AG09309 (cell line): Measurements from ENCODE around the gene LRRC1.

Source experiments
- DNase-seq: peaks from one replicate; pipeline ENCODE4 v3.0.0-alpha.2; 2010; ENCODE audit warnings: low read depth
- H3K4me3 ChIP-seq: 2 replicates; pipeline ENCODE4 v1.5.1; 2011; ENCODE audit warnings: mild to moderate bottlenecking, low read depth, low read length, moderate library complexity; ENCODE audit not compliant: control insufficient read depth
- TF ChIP-seq, protein P1 (sequence below): IDR thresholded peaks from 2 replicates; pipeline ENCODE4 v1.5.1; 2011; ENCODE audit warnings: mild to moderate bottlenecking, low read depth, low read length, inconsistent platforms; ENCODE audit not compliant: insufficient read depth, control insufficient read depth; ENCODE audit errors: missing control alignments

Gene LRRC1

GRCh38 chr6:53919881-53920360 lies 125.1 kb downstream of the LRRC1 start:
- no peak for DNase-seq
- TF ChIP-seq, protein P1, sequence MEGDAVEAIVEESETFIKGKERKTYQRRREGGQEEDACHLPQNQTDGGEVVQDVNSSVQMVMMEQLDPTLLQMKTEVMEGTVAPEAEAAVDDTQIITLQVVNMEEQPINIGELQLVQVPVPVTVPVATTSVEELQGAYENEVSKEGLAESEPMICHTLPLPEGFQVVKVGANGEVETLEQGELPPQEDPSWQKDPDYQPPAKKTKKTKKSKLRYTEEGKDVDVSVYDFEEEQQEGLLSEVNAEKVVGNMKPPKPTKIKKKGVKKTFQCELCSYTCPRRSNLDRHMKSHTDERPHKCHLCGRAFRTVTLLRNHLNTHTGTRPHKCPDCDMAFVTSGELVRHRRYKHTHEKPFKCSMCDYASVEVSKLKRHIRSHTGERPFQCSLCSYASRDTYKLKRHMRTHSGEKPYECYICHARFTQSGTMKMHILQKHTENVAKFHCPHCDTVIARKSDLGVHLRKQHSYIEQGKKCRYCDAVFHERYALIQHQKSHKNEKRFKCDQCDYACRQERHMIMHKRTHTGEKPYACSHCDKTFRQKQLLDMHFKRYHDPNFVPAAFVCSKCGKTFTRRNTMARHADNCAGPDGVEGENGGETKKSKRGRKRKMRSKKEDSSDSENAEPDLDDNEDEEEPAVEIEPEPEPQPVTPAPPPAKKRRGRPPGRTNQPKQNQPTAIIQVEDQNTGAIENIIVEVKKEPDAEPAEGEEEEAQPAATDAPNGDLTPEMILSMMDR = no peak
- H3K4me3 ChIP-seq = no peak overlapping the region

GRCh38 chr6:53920881-53921280 lies 126.1 kb downstream of the LRRC1 start:
- TF ChIP-seq, protein P1 = no peak
- no peak overlapping the region for H3K4me3 ChIP-seq
- no peak for DNase-seq

DNA sequence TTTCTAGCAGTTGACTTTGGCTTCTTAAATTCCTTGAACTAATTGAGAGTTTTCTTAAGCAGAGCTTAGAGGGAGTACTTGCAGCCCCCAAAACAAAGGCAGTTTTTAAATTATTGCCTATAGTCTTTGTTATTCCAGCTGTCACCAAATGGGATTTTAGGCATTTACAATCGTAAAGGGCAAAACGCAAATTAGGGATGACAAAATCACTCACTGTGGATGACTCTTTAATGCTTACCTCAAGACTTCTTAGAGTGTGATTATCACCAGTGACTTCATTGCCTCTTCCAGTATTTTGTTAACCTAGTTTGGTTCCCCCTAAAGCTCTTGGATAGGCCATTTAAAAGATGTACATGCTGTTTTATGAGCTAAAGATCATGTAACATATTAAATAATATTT lies 126.8 kb downstream of the LRRC1 start:
- TF ChIP-seq, protein P1 = no peak

GRCh38 chr6:53922539-53922981 lies 127.8 kb downstream of the LRRC1 start:
- H3K4me3 ChIP-seq = no peak overlapping the region
- TF ChIP-seq, protein P1 = no peak
- DNase-seq = no peak

More for the DNA sequence above, 126.8 kb downstream of the LRRC1 start:
- DNase-seq = no peak
- no peak overlapping the region for H3K4me3 ChIP-seq

- TF ChIP-seq, protein P1 = no peak
- no peak overlapping the region for H3K4me3 ChIP-seq
- DNase-seq = no peak
These were observed 129.5 kb downstream of the LRRC1 start for GRCh38 chr6:53924277-53924676.

DNA sequence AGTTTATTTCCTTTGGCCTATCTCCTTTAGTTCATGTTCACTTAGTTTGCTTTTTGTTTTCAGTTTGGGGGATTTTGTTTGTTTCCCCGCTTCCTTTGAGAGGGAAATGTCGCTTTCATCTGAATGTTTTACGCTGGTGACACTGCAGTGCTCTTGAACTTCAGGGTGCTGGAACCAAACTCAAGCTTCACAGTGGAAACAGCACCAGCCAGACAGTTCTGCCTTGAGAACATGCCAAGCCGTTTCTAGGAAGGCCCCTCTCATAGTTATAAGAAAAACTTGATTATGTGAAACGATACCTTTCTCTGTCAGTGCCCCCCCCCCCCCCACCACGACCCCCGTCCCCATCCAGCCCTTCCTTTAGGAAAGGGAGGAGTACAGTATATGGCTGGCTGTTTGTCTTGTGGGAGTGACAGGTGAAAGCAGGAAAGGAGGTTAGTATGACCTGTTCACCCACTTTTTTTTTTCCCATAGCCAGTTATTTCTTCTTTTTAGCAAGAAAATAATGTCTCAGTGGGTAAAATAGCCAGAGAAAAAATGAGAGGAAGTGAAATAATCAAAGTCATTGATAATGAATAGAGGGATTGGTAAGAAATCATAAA lies 130.1 kb downstream of the LRRC1 start:
- DNase-seq = no peak
- TF ChIP-seq, protein P1 = no peak

DNA sequence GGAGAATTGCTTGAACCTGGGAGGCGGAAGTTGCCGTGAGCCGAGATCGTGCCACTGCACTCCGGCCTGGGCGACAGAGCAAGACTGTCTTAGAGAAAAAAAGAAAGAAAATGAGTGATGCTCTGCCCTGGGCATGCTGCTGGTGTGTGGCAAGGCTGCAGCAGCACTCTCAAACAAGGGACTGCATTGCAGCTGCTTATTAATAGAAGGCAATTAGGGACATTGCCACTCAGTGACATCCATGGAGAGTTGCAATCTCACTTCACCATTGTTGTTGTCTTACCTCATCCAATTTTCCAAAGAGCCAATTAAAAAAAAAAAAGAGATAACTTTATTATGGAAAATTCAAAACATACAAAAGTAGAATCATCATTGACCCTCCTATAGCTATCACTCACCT lies 131.1 kb downstream of the LRRC1 start:
- TF ChIP-seq, protein P1 = no peak
- no peak overlapping the region for H3K4me3 ChIP-seq
- DNase-seq = no peak

More for the DNA sequence above, 130.1 kb downstream of the LRRC1 start:
- H3K4me3 ChIP-seq = no peak overlapping the region
